Hypothalamus (tissue), 51 donors: Measurements from ENCODE around the gene VPS16.

Source experiments
- DNase-seq, 51 donors: peaks; one replicate each; lab custom pipeline; 2025; lab: John Stamatoyannopoulos, UW

Gene VPS16

DNA sequence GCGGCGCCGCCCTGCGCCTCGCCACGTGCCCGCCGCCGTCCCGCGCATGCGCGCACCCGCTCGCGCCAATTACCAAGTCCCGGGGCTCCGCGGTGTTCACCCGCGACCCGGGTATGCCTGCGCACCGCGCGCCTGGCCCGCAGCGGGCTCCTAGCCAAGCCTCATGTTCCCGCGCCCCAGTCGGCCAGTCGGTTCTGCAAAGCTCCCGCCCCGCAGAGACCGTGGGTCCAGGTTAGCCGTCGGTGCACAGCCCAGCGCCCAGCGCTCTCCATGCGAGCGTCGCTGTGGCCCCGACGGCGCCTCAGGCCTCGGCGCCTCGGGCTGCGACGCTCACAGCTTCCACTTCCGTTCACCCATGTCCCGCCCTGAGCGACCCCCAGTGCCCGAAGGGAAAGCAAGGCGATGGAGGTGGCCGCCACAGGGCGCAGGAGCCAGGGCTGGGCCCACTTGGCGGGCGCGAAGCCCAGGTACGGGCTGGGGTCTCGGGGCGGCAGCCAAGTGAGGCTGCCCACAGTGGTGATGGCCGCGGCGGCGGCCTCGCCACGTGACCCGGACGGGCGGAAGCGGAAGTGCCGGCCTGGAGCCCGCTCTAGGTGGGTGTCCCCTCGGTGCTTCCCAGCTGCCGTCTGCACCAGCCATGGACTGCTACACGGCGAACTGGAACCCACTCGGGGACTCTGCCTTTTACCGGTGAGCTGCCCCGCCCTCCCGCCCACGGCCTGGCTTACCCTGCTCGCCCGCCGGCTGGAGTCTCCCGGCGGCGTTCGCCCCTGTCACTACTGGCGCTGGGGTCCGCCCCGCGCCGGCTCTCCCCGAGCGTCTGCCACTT is at the start of gene VPS16, which contains the start of gene PCED1A:
Gene VPS16 (plus strand): TSS at position 608 of the 829 bp plus-strand sequence. CDS start 30 bp downstream, at position 638.
Gene PCED1A (minus strand): TSS at position 518 of the 829 bp plus-strand sequence. CDS start 743 bp downstream, outside the sequence.
- DNase-seq = peak; percentile 32 to 94 (median 83)

DNA sequence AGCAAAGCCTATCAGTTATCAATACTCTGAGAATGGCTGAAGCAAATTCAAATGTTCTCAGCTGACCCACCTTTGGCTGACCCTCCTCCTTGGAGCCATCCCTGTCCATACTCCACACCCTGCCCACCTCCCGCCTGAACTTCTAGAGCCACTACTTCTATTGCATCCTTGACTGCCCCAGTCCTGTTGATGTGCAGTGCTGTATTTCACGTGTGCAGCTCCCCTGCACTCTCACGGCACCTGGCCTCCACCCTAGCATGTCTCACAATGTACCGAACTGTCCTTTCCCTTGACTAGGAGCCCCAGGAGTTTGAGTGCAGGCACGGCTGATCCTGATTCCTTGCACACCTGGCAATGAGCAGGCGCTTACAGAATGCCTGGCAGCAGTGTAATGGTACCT is 47.1 kb upstream of the VPS16 start:
- no peak for DNase-seq

DNA sequence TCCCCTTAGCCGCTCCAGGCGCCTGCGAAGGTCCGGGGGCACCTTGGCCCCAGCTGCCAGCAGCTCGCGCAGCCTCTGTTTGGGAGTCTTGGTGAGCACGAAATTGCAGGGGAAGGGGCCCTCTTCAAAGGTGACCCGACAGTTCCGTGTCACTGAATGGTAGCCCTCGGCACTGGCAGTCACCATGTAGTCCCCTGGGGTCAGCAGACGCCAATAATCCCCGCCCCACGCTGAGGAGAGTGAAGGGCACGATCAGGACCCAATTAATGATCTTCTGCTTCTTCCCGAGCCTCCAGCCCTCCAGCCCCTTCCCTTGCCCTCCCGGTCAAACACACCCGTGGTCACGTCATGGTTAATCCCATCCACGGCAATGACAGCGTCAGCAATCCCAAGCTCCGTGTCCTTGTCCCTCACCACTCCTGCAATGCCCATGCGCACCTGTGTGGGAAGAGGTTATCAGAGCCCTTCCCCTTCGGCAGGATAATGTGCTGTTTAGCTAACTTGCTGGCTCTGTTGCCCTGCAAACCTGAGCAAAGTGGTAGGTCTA is 46.3 kb upstream of the VPS16 start:
- DNase-seq = no peak

DNA sequence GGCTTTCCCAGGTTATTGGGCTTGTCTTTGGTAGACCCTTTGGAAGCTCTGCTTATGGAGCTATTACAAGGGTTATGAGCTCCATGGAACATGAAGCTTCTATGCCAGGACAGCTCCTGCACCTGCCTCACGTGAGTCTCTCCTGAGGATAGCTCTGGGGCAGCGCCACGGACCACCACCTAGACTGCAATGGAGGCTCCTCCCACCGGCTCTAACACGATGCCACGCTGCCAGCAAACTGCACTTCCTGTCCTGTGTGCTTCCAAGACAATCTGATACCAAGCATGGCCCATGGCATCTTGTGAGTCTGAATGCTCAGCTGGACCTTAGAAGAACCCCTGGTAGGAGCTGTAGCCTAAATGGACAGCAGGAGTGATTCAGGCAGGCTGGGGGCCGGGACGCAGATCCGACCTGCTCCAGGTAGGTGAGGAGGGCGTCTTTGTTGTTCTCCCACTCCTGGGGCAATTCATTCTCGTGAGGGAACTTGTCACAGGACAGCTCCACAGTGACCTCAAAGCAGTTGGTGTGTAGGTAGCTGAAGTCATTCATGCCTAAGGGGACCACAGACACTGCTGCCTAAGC is 45.6 kb upstream of the VPS16 start:
- no peak for DNase-seq

DNA sequence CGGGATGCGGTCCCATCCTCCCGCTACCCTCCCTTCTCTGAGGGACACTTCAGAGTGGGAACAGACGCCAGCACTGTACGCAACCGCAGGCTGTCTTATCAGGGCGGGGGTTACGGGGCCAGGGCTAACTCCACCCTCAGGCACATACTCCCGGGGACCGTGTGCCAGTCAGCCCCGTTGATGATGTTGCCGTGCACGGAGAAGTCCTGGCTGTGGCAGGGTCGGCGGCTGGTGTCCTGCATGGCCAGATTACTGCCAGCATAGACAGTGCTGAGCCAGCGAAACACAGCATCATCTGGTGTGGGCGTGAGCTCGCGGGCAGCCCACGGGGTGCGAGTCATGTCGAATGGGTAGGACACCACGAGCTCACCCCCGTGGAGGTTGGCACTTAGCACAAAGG is 45.1 kb upstream of the VPS16 start:
- DNase-seq = no peak

DNA sequence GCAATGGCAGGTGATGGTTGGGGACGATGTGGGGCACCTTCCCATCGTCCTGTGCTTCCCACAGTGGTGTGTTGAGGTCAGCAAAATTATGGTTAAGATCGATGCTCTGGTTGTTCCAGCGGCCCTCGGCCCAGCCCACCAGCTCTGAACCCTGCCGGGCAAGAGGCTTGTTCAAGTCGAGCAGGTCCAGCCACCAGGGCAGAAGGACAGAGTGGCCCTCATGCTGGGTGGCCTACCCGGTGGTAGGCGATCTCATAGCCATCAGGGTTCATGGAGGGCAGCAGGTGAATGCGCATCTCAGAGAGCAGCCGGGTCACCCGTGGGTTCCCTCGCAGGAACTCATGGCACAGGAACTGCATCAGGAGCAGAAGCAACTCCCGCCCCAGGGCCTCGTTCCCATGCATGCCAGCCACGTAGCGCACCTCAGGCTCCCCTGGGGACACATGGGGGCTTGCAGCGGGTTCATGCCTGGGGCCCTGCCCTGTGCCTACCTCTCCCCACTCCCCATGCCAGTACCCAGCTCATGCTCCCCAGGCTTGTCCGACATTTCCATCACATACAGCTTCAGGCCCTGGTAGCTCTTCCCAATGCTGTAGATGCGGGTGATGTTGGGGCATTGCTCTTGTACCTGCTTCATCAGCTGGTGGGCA is 44.4 kb upstream of the VPS16 start:
- DNase-seq = no peak

DNA sequence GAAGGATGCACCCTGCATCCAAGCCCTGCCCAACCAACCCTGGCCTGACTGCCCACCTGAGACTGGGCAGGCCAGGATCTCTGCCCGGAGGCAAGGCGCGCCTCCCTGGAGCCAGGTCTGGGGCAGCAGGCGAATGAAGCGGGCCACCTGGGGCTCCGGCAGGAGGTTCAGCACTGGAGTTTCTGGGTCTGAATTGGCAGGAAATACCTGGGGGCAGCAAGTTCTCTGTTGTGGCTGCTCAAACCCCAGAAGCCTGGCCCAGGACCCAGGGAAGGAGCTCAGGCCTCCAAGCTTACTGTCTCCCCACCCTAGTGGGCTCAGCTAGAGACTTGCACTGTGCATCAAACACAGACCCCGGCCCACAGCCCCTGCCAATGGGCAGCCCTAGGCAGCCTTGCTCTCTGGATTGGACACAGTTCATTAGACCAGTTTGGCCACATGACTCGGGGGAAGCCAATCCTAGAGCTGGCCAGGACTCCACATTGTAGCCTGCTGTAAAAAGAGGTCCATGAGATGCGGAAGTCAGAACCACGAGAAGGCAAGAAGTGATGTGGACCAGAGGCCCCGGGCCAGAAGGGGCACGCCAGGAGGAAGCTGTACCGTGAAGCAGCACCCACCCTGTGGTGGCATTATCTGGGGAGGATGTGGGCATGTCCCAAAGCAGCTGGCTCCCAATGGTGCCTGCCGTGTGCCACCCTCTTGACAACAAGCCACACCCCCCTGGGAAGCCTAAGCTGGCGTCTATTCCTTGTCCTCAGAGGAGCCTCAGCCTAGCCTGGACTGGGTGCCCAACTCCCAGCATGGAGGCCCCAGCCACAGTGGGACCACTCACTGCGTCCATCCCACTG is 43.2 kb upstream of the VPS16 start:
- DNase-seq = no peak

DNA sequence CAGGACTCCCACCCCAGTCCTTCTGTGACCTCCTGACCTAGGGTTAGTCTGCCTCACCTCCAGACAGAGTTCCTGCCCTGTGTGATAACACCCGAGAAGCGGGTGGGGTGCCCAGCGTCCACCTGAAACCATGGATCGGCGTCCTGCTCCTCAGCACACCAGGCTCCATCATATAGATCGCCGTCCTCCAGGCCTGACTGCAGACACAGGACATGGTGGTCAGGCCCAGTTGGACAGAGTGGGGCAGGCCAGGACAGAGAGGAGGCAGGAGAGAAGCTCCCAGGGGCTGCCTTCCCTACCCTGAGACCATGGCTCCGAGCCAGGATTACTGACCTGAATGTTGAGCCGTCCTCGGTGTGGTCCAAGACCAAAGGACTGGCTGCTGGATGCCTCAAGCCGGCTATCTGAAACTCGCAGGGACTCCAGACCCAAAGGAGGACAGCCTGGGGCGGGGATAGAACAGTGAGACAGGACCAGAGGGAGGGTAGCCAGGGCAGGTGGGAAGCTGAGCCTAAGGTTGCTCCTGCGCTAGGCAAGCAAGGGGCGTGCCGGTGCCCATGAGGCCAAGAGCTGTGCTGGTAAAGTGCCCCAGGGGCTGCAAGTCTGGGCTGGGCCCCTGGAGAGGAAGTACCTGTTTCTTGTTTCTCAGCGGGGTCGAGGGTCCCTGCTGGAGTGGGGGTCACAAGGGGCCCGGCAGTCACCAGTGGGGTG is 42.3 kb upstream of the VPS16 start:
- DNase-seq = no peak

DNA sequence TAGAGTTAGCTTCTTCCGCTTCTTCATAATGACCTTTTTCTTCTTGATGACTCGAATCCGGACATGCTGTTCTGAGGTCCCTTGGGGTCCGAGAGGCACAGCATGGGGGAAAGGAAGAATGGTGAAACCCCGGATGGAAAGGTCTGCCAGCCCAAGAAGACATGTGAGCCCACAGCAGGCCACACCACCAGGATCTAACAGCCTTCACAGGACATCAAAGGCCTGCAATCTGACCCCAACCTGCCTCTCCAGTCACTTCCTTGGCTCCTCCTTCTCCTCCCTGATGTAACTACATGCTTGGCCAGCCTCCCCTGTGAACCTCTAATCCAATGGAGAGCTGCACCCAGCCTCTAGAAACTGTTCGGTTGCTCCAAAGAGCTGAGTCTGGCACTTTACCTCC is 41.7 kb upstream of the VPS16 start:
- DNase-seq = no peak

DNA sequence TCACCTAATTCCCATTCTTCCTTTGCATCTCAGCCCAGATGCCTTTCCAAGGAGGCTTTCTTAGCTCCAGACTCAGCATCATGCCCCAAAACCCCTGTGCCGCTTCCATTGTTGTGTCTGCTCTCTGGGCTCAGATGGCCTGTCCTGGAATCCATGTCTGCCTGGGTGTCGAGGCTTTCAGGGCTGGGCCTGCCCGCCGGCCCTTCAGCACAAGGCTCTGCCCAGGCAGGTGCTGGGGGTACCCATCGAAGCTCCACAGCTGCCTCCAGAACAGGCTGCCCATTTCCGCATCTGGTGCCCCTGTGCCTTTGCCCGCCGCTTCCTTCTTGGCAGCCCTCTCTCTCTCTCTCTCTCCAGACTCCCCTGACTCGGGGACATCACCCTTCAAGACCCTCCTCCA is 41.3 kb upstream of the VPS16 start:
- DNase-seq = no peak

DNA sequence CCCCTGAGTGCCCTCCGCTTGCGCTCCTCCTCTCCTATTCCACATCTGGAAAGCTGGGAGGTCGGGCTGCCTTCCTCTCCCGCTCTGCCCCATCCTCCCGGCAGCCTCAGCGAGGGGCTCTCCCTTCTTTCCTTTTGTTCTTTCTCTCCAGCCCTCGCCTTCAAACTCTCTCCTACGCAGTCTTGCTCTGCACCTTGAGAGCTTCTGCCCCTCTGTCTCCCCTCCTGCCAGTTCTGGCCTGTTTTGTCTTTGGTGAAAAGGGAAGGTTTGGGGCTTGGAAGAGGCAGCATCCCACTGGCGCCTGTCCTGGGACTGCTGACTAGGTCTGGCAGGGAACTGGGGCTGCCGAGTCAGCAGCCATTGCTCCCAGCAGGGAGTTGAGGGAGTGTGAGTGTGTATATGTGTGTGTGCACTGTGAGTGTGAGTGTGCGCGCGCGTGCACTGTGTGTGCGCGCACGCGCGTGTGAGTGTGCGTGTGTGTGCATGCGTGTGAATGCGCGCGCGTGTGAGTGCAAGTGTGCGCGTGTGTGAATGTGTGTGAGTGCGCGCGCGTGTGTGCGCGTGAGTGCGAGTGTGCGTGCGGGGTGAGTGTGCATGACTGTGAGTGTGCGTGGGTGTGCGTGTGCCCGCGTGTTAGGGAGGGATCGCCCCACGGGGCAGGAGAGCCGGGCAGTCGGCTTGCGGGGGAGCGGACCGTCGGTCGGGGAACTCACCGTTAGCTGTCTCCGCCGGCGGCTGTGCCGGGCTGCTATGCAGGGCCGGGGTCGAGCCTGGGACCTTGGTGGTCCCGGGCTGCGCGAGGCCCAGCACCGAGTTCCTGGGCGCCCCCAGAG is 40.6 kb upstream of the VPS16 start:
- no peak for DNase-seq

DNA sequence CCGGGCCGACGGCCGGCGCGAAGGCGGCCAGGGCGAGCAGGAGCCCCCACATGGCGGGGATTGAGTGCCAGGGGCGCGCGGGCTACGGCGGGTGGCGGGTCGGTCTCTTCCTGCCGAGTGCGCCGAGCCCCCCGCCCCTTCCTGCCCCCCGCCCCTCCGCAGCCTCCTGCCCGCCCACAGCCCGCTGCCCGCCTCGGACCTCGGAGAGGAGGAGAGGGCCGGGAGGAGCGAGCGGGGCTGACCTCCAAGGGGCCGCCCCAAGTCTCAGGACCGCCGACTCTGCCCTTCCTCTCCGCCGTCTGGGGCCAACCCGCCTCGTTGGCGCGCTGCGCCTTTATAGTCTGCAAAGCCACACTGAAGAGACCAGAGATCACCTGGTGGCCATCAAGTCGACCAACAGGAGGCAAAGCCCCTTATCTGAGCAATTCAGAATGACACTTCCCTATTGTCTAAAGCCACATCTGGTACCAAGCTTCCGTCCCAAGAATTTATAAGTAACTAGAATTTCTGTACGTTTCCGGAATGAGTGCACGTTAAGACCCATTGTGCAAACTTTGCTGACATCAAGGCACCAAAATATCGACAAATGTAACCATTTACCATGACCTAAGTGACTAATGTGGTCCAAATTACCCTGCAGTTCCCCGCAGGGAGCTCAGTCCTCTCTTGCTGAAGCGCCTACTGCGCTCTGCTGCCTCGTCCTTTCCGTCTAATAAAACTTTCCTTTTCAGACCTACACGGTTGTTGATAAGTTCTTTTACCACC is 39.8 kb upstream of the VPS16 start, which contains the start of gene CPXM1:
Gene CPXM1 (minus strand): TSS at position 107 of the 765 bp plus-strand sequence. CDS start 55 bp downstream, at position 52.
- DNase-seq = no peak

DNA sequence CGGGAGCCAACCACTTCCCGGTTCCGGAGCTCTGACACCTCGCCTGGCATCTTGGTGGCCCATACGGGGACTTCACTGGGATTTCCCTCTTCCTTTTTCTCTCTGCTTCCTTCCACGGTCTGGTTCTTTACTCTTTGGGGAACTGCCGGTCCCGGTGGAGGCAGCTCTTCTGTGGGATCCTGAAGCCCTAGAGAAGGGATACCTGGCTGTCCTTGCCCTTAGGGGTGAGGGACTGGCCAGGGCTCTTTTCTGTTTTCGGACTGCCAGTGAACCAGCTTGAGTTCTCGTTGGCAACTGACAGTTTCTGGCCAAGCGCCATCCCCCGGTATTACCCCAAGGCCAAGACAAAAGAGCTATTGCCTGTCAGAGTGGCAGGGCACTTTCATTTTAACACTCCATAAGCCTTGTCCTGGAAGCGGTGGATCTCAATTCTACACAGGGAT is 39.2 kb upstream of the VPS16 start:
- no peak for DNase-seq

DNA sequence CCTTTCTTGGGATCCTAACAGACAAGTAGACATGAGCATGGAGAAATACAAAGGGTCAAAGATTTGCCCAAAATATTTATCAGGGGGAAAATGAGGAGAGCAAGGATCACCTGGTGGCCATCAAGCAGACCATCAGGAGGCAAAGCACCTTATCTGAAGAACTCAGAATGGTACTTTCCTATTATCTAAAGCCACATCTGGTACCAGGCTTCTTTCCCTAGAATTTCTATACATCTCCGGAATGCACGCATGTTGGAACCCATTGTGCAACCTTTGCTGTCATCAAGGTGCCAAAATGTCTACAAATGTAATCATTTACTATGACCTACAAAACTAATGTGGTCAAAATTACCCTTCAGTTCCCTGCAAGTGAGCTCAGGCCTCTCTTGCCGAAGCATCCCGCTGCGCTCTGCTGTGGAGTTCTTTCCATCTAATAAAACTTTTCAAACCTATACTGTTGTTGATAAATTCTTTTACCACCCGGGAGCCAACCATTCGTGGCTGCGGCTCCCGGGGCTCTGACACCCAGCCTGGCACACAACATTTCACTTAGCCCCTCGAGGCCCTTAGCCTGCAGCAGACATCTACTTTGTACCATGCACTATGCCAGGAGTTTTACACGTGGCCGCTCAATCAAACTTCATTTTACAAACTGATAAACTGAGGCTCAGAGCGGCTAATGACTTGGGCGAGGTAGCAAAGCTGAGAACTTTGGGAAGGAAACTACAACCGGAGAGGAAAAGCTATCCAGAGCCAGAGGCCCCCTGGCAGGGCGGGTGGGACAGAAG is 36.3 kb upstream of the VPS16 start:
- no peak for DNase-seq

DNA sequence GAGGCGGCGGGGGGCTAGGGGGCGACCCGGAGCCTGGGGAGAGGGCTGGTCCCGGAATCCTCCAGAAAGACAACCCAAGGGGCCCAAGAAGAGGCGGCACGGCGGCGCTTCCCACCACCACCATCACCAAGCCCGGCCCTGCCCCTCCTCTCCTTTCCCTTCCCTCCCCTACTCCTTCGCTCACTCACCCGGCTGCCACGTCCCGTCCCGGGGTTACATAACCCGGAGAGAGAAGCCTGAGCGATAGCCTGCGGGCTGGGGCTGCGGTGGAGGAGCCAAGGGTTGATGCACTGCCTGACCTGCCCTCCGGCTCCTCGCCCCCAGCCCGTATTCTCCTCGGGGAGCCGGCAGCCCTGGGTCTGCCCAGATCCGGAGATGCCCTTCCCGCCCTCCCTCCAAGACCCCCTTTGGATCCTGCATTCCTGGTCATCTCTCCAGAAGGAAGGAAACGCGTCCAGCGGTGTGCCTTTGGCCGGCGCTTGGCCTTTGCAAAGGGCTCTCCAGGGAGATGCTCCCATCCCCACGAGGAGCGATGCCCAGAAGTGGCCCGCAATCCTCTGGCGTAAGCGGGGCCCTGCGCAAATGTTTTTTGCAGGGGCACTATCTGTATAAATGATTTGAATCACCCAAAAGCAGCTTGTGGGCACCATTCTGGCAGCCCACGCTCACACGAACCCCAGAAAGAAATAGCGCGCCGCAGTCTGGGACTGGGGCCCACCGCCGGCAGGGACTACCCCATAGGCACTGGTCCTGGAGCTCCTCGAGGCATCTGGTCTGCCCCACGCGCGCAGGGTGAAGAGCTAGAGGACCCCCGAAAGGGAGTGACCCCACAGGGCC is 35.5 kb upstream of the VPS16 start:
- DNase-seq = no peak

DNA sequence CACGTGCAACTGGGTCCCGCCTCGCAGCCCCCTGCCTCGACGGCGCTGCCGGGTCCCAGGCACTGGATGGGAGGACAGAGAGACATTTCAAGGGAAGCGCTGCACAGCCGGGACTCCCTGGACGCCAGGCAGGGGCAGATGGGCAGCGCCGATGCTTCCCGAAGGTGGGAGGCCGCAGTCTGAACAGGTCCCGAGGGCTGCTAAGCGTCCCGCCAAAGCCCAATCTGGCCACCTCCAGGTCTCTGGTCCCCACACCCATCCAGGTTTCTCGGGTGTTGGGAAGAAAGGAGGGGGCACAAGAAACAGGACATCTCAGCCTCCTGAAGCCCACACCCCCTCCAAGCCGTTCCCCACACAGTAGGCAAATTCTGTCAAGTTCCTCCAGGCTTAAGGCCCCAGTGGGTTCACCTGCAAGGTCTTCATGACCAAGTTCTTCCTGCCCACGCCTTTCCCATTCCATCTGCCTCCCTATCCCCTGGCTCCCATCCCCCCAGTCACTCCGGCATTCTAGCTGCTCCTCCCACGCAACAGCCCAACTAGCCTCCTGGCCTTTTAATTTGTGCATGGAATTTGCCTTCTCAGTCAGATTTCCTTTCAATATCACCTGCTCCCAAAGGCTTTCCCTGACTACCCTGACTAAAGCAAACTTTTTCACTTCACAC is 34.7 kb upstream of the VPS16 start:
- DNase-seq = no peak
